Endothelial cell of umbilical vein (primary cell): ENCODE measurements around the gene SEZ6L. TPM values are rescaled to one million over a fixed set of nuclear protein-coding genes. Genes with fewer than 3 reads are reported as not detected.

Experiments
- BruUV-seq: library from RNA; stranded (reverse); fragments of 400-500 nt; replicated peaks from 2 replicates; lab custom pipeline; 2021; lab: Mats Ljungman, UMichigan
- CTCF ChIA-PET: fragments of 300-600, 350-600 bp; sonication (Branson Sonifier 250); formaldehyde crosslinking; loops from one replicate; lab custom pipeline; 2021; ENCODE audit warnings: antibody characterized with exemption, inconsistent platforms; lab: Charles Lee
- POLR2A ChIA-PET: fragments of 300-600, 350-600 bp; sonication (Branson Sonifier 250); formaldehyde crosslinking; loops from one replicate; lab custom pipeline; 2021; ENCODE audit warnings: antibody characterized with exemption, inconsistent platforms; lab: Charles Lee
- DNase-seq: peaks from one replicate; pipeline ENCODE4 v3.0.0-alpha.2; 2011; ENCODE audit warnings: low read depth, low spot score
- FAIRE-seq: peaks from 2 replicates; lab custom pipeline; 2011; peaks lifted over from hg19 to GRCh38; lab: Jason Lieb, UNC
- H2AFZ ChIP-seq: 2 replicates; pipeline ENCODE4 v1.6.0; 2012; ENCODE audit warnings: low read depth, low read length, control low read depth, inconsistent platforms
- H3K27ac ChIP-seq: 2 replicates; pipeline ENCODE4 v1.5.1; 2011; ENCODE audit warnings: low read depth, mild to moderate bottlenecking, control low read depth, low read length, moderate library complexity; ENCODE audit not compliant: insufficient read depth
- H3K27me3 ChIP-seq, 2 experiments: 2 replicates each; pipeline versions ENCODE4 v1.6.0 to v1.6.1; 2011; ENCODE audit warnings: low read length in 2 of 2, mixed read lengths in 1 of 2; ENCODE audit not compliant: control insufficient read depth in 2 of 2, insufficient read depth in 2 of 2
- H3K36me3 ChIP-seq, 2 experiments: 2 replicates in 1 of 2; 3 replicates in 1 of 2; pipeline ENCODE4 v1.5.1; 2011; ENCODE audit warnings: low read length in 2 of 2, mild to moderate bottlenecking in 1 of 2, moderate library complexity in 1 of 2; ENCODE audit not compliant: control insufficient read depth in 2 of 2, insufficient read depth in 2 of 2; ENCODE audit errors: extremely low read depth in 1 of 2
- H3K4me1 ChIP-seq: 3 replicates; pipeline ENCODE4 v1.5.1; 2011; ENCODE audit warnings: mild to moderate bottlenecking, low read length; ENCODE audit not compliant: control insufficient read depth, insufficient read depth; ENCODE audit errors: extremely low read depth
- H3K4me2 ChIP-seq: 2 replicates; pipeline ENCODE4 v1.6.1; 2011; ENCODE audit warnings: low read length, control low read depth, mixed read lengths; ENCODE audit not compliant: insufficient read depth
- H3K4me3 ChIP-seq, 3 experiments: fragments of 200-600 bp in 1 of 3; sonication (generic), shearing (Covaris generic) in 1 of 3; replicated peaks in 1 of 3; 2 replicates each; pipeline ENCODE4 v1.5.1; 2011 to 2016; ENCODE audit warnings: control low read depth in 3 of 3, low read length in 3 of 3, mild to moderate bottlenecking in 2 of 3, inconsistent platforms in 1 of 3, low read depth in 1 of 3, moderate library complexity in 1 of 3; ENCODE audit not compliant: insufficient read depth in 1 of 3
- H3K79me2 ChIP-seq: 2 replicates; pipeline ENCODE4 v1.6.0; 2012; ENCODE audit warnings: low read length, inconsistent platforms; ENCODE audit not compliant: control insufficient read depth, insufficient read depth
- H3K9ac ChIP-seq: replicated peaks from 2 replicates; pipeline ENCODE3; 2011; ENCODE audit warnings: low read length, control low read depth; ENCODE audit not compliant: insufficient read depth; ENCODE audit errors: extremely low read depth
- H3K9me1 ChIP-seq: replicated peaks from 3 replicates; pipeline ENCODE4 v1.6.0; 2011; ENCODE audit warnings: mild to moderate bottlenecking, low read length; ENCODE audit not compliant: control insufficient read depth, insufficient read depth; ENCODE audit errors: extremely low read depth
- H3K9me3 ChIP-seq: replicated peaks from 2 replicates; pipeline ENCODE4 v1.5.1; 2012; ENCODE audit warnings: low read length, inconsistent platforms; ENCODE audit not compliant: control insufficient read depth, insufficient read depth
- H4K20me1 ChIP-seq: replicated peaks from 2 replicates; pipeline ENCODE3; 2011; ENCODE audit warnings: mild to moderate bottlenecking, low read length; ENCODE audit not compliant: control insufficient read depth, insufficient read depth; ENCODE audit errors: extremely low read depth
- CTCF ChIP-seq, 2 donors: IDR thresholded peaks; 1 replicate in 1 of 2; 2 replicates in 1 of 2; pipeline ENCODE4 v1.5.1; 2011; ENCODE audit warnings: low read length in 2 of 2, mild to moderate bottlenecking in 2 of 2, moderate library complexity in 2 of 2, control low read depth in 1 of 2, inconsistent platforms in 1 of 2, low read depth in 1 of 2; ENCODE audit not compliant: insufficient read depth in 1 of 2; ENCODE audit errors: extremely low read depth in 1 of 2
- EZH2 ChIP-seq: IDR thresholded peaks from 2 replicates; pipeline ENCODE4 v1.6.1; 2012; ENCODE audit warnings: borderline replicate concordance, low read depth, mild to moderate bottlenecking, moderate library complexity, low read length, inconsistent platforms; ENCODE audit not compliant: severe bottlenecking
- FOS ChIP-seq: IDR thresholded peaks from 2 replicates; pipeline ENCODE4 v1.6.1; 2011; ENCODE audit warnings: mild to moderate bottlenecking, low read length, moderate library complexity, borderline replicate concordance; ENCODE audit not compliant: insufficient read depth
- GATA2 ChIP-seq: IDR thresholded peaks from 2 replicates; pipeline ENCODE4 v1.7.0; 2011; ENCODE audit warnings: low read depth, mild to moderate bottlenecking, moderate library complexity, mixed read lengths, low read length; ENCODE audit not compliant: insufficient read length, insufficient read depth
- JUN ChIP-seq: IDR thresholded peaks from 2 replicates; pipeline ENCODE4 v1.6.1; 2011; ENCODE audit warnings: borderline replicate concordance, low read depth; ENCODE audit not compliant: insufficient read length, insufficient read depth
- MAX ChIP-seq: IDR thresholded peaks from 2 replicates; pipeline ENCODE4 v1.6.1; 2011; ENCODE audit not compliant: insufficient read depth, insufficient read length
- MYC ChIP-seq: IDR thresholded peaks from one replicate; pipeline ENCODE4 v1.6.1; 2011; ENCODE audit warnings: mild to moderate bottlenecking, low read depth, low read length
- POLR2A ChIP-seq: IDR thresholded peaks from 2 replicates; pipeline ENCODE4 v1.6.1; 2012; ENCODE audit warnings: low read depth, mild to moderate bottlenecking, control low read depth, low read length
- POLR2AphosphoS5 ChIP-seq: IDR thresholded peaks from 2 replicates; pipeline ENCODE4 v1.6.1; 2012; ENCODE audit warnings: low read depth, mild to moderate bottlenecking, control low read depth, low read length, moderate library complexity; ENCODE audit not compliant: insufficient read depth
- dilution Hi-C: fragments of 300-500 bp; cut with MboI; formaldehyde crosslinking; loops from one replicate; pipeline ENCODE4 v1.15.0; 2019; ENCODE audit warnings: low sequenced_read_pairs; ENCODE audit not compliant: extremely low pct_ligation_motif_present
- intact Hi-C: fragments of 100-400 bp; cut with micrococcal nuclease; formaldehyde crosslinking; loops from one replicate; pipeline ENCODE4 v1.10.0; 2022
- polyA plus RNA-seq, 4 experiments: library from polyadenylated mRNA; depleted of rRNA in 3 of 4; stranded (reverse) in 3 of 4; unstranded in 1 of 4; fragments of >200 nt; gene quantifications; 2 replicates each; pipeline versions ENCODE4 v1.2.1 to v1.2.3, GENCODE V29; 2011 to 2012; ENCODE audit warnings: missing spikeins in 1 of 4
- total RNA-seq: library from RNA; stranded (reverse); gene quantifications from 2 replicates; pipeline ENCODE4 v1.2.3, GENCODE V29; 2021

SEZ6L gene
- total and polyA plus RNA-seq, 2 donors (not counting 3 experiments of a cell fraction or from before 2014, with no cell fraction given), result not detected

GRCh38 chr22:26401726-26402125 lies 232.5 kb downstream of the SEZ6L start:
- no peaks in the 10 kb centered on the region for H3K79me2 ChIP-seq
- no peaks in the 10 kb centered on the region for H3K36me3 ChIP-seq
- no peaks in the 10 kb centered on the region for H3K9me3 ChIP-seq
- DNase-seq (no peak), FAIRE-seq (no peak)
- ChIA-PET CTCF (interaction anchor here (1.3 to 3.9 kb wide), 4 partner anchors 29 to 264 kb away, joined by 3 to 11 read pairs (median 6); no protein-coding TSS in a partner anchor), POLR2A (no interaction called here)
- no peak overlapping the region for H3K4me3 ChIP-seq
- no peak overlapping the region for H3K4me2 ChIP-seq
- no TSS peak for BruUV-seq
- no peak overlapping the region for H3K27ac ChIP-seq
- H4K20me1 ChIP-seq, result no peaks in the 10 kb centered on the region
- H2AFZ ChIP-seq, result no peak overlapping the region
- no peak overlapping the region for H3K9ac ChIP-seq
- intact Hi-C loops, result no loop called here
- peaks cover 12 to 16% of the 10 kb centered on the region in 2 experiments for H3K27me3 ChIP-seq
- no peaks in the 10 kb centered on the region for H3K4me1 ChIP-seq
- dilution Hi-C loops, result no loop called here
- TF ChIP-seq JUN, result no peak
- no peak for TF ChIP-seq MAX
- TF ChIP-seq FOS, result no peak
- no peak for TF ChIP-seq CTCF (IDR thresholded peaks at IDR 0.05; ENCODE audit: extremely low read depth in 1 of 2, insufficient read depth in 1 of 2, low read depth in 1 of 2, low read length in 2 of 2)
- no peak for TF ChIP-seq GATA2
- no peak for TF ChIP-seq POLR2A
- no peak for TF ChIP-seq POLR2AphosphoS5
- TF ChIP-seq EZH2, result no peak
- TF ChIP-seq MYC, result no peak
- H3K9me1 ChIP-seq, result no peaks in the 10 kb centered on the region
